Measurements from ENCODE around the gene VANGL1.

VANGL1 gene

DNA sequence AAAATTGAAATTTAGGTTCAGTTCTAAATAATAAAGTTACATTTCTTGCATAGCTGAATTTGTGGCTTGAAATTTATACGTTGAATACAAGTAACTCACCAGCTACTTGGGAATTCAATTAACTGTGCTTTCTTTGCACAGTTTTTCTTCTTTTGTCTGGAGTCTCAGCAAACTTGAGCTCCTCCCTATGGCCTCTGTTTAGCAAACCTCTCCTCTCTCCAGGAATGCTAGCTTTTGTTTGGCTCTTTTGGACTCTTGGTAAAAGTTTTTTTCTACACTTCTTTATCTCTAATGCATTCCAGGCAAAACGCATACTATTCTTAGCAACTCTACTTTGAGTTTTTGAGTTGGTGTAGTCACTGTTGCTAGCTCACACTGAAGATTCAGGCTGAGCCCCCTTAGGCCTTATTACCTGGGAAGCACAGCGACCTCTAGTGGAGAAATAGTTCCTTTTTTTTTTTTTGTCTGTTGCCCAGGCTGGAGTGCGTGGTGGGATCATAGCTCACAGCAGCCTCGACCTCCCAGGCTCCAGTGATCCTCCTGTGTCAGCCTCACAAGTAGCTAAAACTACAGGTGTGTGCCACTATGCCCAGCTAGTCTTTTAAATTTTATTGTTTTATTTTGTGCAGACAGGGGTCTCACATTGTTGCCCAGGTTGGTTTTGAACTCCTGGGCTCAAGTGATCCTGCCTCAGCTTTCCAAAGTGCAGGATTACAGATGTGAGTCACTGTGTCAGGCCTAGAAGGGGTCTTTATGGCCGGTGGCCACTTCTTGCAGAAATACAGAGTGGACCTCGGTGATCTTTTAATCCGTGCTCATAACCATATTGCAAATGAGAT lies 65.0 kb downstream of the VANGL1 start:
- no peak for DNase-seq

DNA sequence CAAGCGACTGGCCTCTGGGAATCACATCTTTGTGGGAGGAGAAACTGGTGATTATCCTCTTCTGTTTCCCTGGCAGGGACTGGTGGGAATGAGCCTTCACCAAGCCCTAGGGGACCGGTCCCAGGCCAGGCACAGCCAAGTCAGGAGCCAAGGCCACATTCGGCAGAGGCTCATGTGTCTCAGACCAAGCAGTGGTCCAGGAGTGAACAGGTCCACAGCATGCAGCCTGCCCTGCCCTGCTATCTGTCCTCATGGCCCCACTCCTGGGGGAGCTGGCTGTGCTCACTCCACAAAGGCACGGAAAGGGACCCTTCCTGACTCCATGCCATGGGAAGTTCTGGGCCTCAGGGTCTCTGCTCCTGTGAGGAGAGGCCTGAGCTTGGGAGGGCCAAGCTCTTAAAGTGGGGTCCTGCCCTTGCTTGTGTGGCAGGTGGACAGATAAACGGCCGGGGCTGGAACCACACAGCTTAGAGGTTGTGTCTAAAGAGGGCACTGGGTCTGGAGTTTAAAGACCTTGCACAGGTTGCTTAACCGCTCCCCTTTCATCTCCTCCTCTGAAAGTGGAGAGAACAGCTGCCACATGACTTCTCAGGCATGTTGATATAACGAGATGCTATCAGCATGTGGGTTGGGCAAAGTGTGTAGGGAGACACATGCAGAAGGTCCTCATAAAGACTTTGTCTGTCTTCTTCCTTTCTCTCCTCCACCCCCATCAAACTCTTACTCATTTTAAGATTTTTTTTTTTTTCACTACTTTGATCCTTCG lies 69.3 kb downstream of the VANGL1 start:
- DNase-seq, result no peak

DNA sequence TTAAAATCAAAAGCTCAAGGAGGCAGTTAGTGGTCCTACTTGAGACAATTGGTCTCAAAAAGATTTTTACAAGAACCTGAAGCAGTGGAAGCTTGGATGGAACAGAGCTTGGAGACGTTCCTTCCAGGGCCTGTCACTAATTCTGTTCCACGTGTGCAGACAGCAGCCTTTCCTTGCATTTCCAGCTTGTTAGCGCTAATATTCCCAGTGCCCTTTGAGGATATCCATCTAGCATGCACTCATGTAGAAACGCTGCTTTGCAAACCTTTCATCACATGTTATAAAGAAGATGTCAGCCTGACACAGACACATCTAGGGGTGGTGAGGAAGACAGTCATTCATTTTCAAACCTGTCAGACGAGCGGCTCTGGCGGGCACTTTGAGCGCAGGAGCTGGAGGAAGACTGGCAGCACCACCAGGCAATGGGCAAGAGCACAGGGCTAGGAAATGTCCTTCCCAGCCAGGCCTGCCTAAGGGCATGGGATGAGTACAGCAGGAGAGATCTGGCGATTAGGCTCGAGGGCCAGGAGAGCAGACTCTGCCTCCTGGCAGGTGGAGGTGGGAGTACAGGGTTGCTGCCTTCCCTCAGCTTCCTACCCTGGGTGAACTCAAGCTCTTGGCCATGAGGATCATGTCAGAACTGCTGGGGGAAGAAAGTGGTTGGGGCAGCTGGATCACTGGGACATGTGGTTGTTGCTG lies 71.3 kb downstream of the VANGL1 start:
- DNase-seq, result no peak

- no peak for DNase-seq
These were observed 72.1 kb downstream of the VANGL1 start for GRCh38 chr1:115713906-115714305.

DNA sequence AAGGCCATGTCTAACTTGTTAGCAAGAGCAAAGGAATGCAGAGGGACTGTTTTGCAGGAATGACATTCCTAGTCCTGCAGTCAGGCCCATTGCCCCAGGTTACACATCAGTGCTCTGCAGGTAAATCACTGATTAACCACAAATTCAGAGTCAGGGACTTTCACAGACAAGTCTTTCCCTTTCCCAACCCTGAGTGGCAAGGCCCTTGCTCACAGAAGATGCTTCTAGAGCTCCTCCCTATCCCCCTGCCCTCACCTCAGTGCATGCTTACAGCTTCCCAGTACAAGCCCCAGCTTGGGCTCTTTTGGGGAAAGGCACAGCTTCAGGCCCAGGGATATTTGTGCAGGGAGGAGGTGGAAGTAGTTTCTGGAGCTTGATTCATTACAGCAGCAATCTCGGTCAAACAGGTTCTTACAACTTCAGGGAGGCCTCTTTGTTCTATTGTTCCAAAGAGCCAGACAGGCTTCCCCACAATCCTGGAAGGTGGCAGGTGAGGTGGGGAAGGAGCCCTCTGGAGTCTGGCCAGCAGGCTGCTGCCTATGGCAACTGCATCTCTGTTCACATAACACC lies 72.9 kb downstream of the VANGL1 start:
- DNase-seq, result no peak

DNA sequence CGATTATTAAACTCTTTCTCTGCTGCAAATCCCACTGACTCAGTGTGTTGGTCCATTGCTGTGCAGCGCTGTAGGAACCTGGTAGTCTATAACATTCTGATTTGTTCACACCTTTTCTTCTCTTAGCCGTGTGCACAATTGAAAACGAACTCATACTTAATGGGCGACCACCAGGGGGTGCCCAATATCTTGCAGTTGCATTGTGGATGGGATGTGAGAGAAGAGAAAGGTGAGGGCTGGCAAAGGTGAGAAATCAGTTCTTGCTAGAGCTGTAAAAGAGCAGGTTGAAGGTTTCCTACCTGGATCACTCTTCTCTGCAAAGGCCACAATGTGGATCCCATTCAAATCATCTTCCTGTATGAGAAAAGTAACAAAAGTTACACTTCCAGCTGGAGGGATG lies 75.8 kb downstream of the VANGL1 start:
- DNase-seq, result peak; percentile 22

DNA sequence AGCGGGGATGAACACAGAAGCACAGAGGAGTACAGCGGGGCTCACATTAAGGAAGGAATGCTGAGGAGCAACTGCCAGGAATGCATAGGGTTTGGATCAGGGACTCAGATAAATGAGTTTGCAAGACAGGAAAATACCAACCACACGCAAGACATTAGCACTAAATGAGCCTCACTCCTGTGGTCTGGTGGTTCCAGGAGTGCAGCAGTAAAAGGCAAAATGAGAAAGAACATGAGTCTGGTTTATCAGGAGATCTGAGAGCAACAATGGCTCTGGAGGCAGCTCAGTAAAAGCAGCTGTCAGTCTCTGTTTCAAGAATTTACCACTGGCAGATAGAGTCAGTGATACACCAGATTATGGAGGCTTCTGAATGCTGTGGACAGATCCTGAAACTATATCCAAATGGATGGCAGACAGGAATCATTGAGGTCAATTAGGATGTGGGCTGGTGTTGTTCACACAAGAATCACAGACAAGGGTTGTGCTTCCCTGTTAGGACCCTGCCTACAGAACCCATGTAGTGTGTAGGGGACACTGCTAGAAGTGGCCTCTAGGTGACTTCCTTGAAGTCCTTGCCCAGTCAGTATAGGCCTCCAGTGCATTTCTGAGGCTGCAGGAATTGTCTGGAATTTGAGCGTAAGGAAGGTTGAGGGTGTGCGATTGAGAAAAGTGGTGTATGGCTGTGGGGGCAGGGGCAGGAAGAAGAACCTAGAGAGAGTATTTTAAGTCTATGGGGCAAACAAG lies 76.4 kb downstream of the VANGL1 start:
- no peak for DNase-seq

- DNase-seq, result no peak
These were observed 77.5 kb downstream of the VANGL1 start for GRCh38 chr1:115719285-115719684.

- no peak for DNase-seq
These were observed 80.5 kb downstream of the VANGL1 start for GRCh38 chr1:115722221-115722620.

GRCh38 chr1:115723756-115724155 lies 82.0 kb downstream of the VANGL1 start:
- no peak for DNase-seq

DNA sequence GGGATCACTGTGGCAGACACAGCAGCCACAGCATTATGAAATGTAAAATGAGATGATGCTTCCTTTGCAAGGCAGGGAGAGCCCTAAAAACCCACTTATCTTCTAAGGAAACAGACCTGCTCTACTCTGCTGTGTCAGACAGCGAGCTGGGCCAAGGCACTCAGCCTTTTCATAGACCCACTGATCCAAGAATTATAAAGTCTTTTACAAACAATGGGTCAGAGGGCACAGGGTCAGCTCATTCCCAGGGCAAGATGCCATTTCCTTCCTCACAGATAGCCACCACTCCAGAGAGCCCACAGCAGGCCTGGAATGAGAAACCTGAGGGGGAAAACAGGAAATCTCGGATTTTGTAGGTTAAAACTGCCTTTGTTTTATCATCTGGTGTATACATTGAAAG lies 83.8 kb downstream of the VANGL1 start:
- DNase-seq, result no peak

DNA sequence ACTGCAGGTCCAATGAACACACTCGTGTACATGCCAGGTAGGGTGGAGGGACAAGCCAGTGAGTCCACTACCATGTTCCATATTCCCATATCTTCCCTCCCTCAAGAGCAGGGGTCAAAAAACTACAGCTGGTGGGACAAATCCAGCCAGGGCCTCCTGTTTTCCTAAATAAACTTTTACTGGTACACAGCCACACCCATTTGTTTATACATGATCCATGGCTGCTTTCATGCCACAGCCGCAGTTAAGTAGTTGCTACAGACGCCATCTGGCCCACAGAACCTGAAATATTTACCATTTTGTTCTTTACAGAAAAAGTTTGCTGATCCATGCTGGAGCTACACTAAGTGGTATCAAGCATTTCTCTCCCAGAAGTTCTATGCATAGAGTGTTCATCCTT lies 84.4 kb downstream of the VANGL1 start:
- DNase-seq, result no peak

DNA sequence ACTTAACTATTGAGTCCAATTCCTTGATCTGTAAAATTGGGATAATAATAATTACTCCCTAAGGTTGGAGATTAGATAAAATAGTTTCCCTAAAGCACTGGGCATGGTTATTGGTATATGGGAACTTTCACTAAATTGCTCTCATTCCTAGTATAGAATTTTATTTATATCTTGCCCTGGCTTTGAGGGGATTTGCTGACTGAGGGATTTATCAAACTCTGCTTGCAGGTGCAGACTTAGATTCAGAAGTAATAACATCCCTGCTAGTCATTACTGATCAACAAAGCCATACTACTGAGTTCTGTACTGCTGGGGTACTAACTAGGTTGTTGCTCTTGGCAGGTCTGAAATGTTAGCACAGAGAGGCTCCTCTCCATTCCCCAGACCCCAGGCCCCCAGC lies 84.8 kb downstream of the VANGL1 start:
- no peak for DNase-seq

DNA sequence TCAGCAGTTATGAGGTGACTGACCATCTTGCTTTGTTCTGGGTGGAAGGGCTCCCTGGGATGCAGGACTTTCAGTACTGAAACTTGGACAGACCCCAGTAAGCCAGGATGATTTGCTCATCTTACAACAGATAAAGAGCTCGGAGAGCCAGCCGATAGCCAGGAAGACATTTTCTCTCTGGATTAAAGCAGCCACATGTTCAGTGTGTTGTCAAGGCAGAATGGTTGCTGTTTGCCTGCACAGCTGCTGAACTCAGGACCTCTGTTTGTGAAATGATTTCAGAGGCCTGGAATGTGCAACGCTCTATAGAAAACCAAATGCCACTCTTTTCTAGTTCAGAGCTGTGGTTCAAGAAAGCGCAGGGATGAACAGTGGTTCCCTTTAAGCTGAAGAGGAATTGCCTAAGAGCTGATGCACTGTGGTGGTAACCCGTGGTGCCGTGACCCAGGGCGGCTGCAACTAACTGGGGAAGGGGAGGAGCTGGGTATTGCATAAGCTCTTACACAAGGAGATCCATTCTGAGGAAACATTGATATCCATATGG lies 86.0 kb downstream of the VANGL1 start:
- DNase-seq, result no peak

- no peak for DNase-seq
These were observed 86.6 kb downstream of the VANGL1 start for GRCh38 chr1:115728341-115728740.

GRCh38 chr1:115729756-115730155 lies 88.0 kb downstream of the VANGL1 start:
- DNase-seq, result no peak

- no peak for DNase-seq
These were observed 90.5 kb downstream of the VANGL1 start for GRCh38 chr1:115732316-115732715.

GRCh38 chr1:115740811-115741210 lies 99.0 kb downstream of the VANGL1 start:
- no peak for DNase-seq

DNA sequence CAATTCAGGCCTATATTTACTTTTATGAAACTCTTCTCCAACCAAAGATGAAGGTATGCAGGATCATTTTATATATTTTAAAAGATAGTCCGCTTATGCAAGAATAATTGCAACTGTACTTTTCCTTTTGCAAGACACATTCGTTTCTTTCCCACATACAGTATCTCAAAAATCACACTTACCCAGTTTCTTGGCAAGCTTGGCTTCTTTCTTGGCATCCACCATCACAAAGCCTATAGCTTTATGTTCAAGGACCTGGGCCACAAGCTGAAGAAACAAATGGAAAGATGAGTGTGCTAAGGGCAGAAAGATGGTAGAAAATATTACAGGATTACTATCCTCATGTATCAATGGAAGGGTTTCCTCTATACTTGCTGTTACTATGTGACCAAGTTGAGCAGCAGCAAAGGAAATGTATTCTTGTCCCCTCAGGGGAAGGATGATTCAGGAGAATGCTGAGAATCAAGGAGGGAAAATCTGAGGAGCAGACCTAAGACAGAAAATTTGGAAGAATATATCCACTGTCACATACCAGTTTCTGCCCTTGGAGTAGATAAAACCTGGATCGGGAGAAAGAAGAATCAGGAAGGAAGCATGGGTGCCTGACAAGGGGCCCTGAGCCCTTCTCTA lies 103.0 kb downstream of the VANGL1 start:
- DNase-seq, result no peak

DNA sequence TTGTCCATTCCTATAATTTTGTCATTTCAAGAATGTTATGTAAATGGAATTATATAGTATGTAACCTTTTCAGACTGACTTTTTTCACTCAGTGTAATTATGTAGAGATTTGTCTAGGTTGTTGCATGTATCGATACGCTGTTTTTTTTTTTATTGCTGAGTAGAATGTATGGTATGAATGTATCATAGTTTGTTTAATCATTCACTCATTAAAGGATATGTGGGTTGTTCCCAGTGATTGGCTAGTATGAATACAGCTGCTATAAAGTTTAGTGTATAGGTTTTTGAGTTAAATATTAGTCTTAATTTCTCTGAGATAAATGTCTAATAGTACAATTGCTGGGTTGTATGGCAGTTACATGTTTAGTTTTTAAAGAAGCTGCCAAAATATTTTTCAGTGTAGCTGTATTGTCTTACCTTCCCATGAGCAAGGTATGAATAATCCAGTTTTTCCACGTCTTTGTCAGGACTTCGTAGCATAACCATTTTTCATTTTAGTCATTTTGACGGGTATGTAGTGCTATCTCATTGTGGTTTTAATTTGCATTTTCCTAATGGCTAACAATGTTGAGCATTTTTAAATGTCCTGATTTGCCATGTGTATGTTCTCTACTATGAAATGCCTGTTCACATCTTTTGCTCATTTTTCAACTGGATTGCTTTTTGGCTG lies 104.4 kb downstream of the VANGL1 start:
- no peak for DNase-seq
